DOHH2 (cell line): ENCODE measurements around the gene ZNF48.

ENCODE experiments used
- H3F3A ChIP-seq: fragments of 200-600 bp; sonication (generic), shearing (Covaris generic); 2 replicates; pipeline ENCODE4 v1.6.0; 2016; ENCODE audit warnings: antibody characterized with exemption, mild to moderate bottlenecking; ENCODE audit not compliant: control insufficient read depth, insufficient read depth
- H3K27ac ChIP-seq: fragments of 200-600 bp; sonication (generic); 2 replicates; pipeline ENCODE4 v1.5.1; 2014; ENCODE audit warnings: low read depth, mild to moderate bottlenecking, low read length, moderate library complexity
- H3K27me3 ChIP-seq: fragments of 200-600 bp; sonication (generic); 2 replicates; pipeline ENCODE4 v1.6.1; 2014; ENCODE audit warnings: mild to moderate bottlenecking, low read length, mixed read lengths; ENCODE audit not compliant: control insufficient read depth
- H3K36me3 ChIP-seq: fragments of 200-600 bp; sonication (generic); 2 replicates; pipeline ENCODE4 v1.6.1; 2014; ENCODE audit warnings: mild to moderate bottlenecking, low read length, moderate library complexity, mixed read lengths; ENCODE audit not compliant: control insufficient read depth
- H3K4me1 ChIP-seq: fragments of 200-600 bp; sonication (generic); 2 replicates; pipeline ENCODE4 v1.6.1; 2014; ENCODE audit warnings: mild to moderate bottlenecking, low read length, mixed read lengths; ENCODE audit not compliant: control insufficient read depth
- H3K4me2 ChIP-seq: fragments of 200-600 bp; sonication (generic); 2 replicates; pipeline ENCODE4 v1.6.0; 2014; ENCODE audit warnings: mild to moderate bottlenecking, low read length, moderate library complexity
- H3K4me3 ChIP-seq: fragments of 200-600 bp; sonication (generic); 2 replicates; pipeline ENCODE4 v1.5.1; 2014; ENCODE audit warnings: mild to moderate bottlenecking, low read length, mixed read lengths
- H3K79me2 ChIP-seq: fragments of 200-600 bp; sonication (generic); 2 replicates; pipeline ENCODE4 v1.6.1; 2014; ENCODE audit warnings: mild to moderate bottlenecking, low read length, mixed read lengths; ENCODE audit not compliant: control insufficient read depth
- H3K9me2 ChIP-seq: fragments of 200-600 bp; sonication (generic); replicated peaks from 2 replicates; pipeline ENCODE4 v1.6.1; 2014; ENCODE audit warnings: mild to moderate bottlenecking, low read length, mixed read lengths; ENCODE audit not compliant: control insufficient read depth
- H3K9me3 ChIP-seq: fragments of 200-600 bp; sonication (generic); 2 replicates; pipeline ENCODE4 v1.6.1; 2014; ENCODE audit warnings: antibody characterized with exemption, low read length, mixed read lengths; ENCODE audit not compliant: control insufficient read depth, insufficient read depth
- H4K20me1 ChIP-seq: fragments of 200-600 bp; sonication (generic); 2 replicates; pipeline ENCODE4 v1.6.0; 2014; ENCODE audit warnings: low read depth, mild to moderate bottlenecking, antibody characterized with exemption, low read length, moderate library complexity; ENCODE audit not compliant: control insufficient read depth, insufficient read depth
- EZH2phosphoT487 ChIP-seq: fragments of 200-600 bp; sonication (generic); IDR thresholded peaks from 2 replicates; pipeline ENCODE4 v1.6.1; 2017; ENCODE audit warnings: borderline replicate concordance, mild to moderate bottlenecking, antibody characterized with exemption, low read length, moderate library complexity, mixed read lengths
- TF ChIP-seq, protein P1 (sequence below): fragments of 200-600 bp; sonication (generic); IDR thresholded peaks from one replicate; pipeline ENCODE4 v1.5.1; 2014; ENCODE audit warnings: antibody characterized with exemption, mild to moderate bottlenecking, low read depth, low read length; ENCODE audit not compliant: poor library complexity, severe bottlenecking

Gene ZNF48

DNA sequence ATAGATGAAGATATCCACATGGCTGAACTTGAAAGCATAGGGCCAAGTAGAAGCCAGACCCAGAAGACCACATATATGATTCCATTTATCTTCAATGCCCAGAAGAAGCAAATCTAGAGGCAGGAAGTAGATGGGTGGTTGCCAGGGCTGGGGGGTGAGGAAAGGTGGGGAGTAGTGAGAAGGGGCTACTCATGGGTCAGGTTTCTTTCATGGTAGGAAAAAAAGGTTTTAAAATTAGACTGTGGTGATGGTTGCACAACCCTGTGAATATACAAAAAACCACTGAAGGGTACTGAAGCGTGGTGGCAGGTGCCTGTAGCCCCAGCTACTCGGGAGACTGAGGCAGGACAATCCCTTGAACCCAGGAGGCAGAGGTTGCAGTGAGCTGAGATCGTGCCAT lies 45.5 kb upstream of the ZNF48 start:
- H3K9me2 ChIP-seq: no peaks in the 10 kb centered on the region
- H3K4me3 ChIP-seq: peak overlapping the region; percentile 57
- no peaks in the 10 kb centered on the region for H4K20me1 ChIP-seq
- H3K4me1 ChIP-seq: peaks cover 68% of the 10 kb centered on the region
- peaks cover 44% of the 10 kb centered on the region for H3K79me2 ChIP-seq
- peak overlapping the region; percentile 78 for H3K4me2 ChIP-seq
- no peaks in the 10 kb centered on the region for H3K27me3 ChIP-seq
- TF ChIP-seq EZH2phosphoT487: no peak
- TF ChIP-seq, protein P1, sequence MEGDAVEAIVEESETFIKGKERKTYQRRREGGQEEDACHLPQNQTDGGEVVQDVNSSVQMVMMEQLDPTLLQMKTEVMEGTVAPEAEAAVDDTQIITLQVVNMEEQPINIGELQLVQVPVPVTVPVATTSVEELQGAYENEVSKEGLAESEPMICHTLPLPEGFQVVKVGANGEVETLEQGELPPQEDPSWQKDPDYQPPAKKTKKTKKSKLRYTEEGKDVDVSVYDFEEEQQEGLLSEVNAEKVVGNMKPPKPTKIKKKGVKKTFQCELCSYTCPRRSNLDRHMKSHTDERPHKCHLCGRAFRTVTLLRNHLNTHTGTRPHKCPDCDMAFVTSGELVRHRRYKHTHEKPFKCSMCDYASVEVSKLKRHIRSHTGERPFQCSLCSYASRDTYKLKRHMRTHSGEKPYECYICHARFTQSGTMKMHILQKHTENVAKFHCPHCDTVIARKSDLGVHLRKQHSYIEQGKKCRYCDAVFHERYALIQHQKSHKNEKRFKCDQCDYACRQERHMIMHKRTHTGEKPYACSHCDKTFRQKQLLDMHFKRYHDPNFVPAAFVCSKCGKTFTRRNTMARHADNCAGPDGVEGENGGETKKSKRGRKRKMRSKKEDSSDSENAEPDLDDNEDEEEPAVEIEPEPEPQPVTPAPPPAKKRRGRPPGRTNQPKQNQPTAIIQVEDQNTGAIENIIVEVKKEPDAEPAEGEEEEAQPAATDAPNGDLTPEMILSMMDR: no peak
- H3F3A ChIP-seq: peaks cover 35% of the 10 kb centered on the region
- H3K9me3 ChIP-seq: no peaks in the 10 kb centered on the region
- peak overlapping the region; percentile 93 for H3K27ac ChIP-seq
- H3K36me3 ChIP-seq: peaks cover 59% of the 10 kb centered on the region

DNA sequence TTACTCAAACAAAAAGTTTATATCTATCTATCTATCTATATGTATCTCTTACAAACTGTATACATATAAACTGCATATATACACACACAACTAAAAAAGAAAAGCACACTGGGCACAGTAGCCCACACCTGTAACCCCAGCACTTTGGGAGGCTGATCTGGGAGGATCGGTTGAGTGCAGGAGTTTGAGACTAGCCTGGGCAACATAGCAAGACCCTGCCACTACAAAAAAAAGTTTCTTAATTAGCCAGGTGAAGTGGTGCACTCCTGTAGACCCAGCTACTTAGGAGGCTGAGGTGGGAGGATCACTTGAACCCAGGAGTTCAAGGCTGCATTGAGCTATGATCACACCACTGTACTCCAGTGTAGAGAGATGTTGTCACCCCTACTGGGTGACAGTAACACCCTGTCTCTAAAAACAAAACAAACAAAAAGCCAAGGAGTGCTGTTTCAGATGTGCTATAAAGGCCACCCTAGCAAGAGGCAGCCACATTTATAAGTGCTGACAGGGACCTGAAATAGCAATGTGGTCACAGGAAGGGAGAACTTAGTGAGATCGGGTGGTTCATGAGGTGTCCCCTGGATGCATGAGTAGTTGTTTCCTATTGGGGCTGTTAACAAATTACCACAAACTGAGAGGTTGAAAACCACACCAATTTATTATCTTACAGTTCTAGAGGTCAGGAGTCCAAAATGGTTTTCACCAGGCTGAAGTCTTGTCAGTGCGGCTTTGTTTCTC lies 44.9 kb upstream of the ZNF48 start:
- Histone ChIP-seq H4K20me1 (no peaks in the 10 kb centered on the region), H3K4me1 (peaks cover 69% of the 10 kb centered on the region)

DNA sequence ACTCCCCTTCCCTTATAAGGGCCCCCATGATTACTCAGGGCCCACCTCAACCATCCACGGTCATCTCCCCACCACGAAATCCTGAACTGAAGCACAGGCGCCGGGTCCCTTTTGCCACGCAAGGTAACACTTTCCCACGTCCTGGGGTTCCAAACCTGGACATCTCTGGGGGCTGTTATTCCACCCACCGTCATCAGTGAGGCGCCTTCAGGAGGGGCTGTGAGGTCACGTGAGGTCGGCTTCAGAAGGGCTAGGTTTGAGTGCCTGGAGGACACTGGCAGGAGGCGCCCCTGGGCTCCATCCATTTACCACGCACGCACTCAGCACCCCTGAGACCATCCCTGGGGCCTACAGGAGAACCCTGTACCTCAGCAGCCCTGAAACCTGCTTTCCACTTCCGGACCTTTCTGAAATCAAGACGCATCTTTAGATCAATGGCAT lies 44.2 kb upstream of the ZNF48 start:
- Histone ChIP-seq H3K4me2 (peak overlapping the region; percentile 78), H3K9me3 (no peaks in the 10 kb centered on the region), H3K27ac (peak overlapping the region; percentile 93), H3K4me3 (peak overlapping the region; percentile 57), H3K36me3 (peaks cover 63% of the 10 kb centered on the region), H3K27me3 (no peaks in the 10 kb centered on the region), H4K20me1 (no peaks in the 10 kb centered on the region), H3K4me1 (peaks cover 76% of the 10 kb centered on the region), H3K79me2 (peaks cover 55% of the 10 kb centered on the region), H3F3A (peaks cover 29% of the 10 kb centered on the region), H3K9me2 (no peaks in the 10 kb centered on the region)
- TF ChIP-seq, protein P1: no peak
- TF ChIP-seq EZH2phosphoT487: no peak

More for the DNA sequence above, 44.9 kb upstream of the ZNF48 start:
- Histone ChIP-seq H3K27me3 (no peaks in the 10 kb centered on the region), H3K9me3 (no peaks in the 10 kb centered on the region), H3K4me3 (peak overlapping the region; percentile 57), H3K79me2 (peaks cover 48% of the 10 kb centered on the region), H3K36me3 (peaks cover 63% of the 10 kb centered on the region), H3K27ac (peak overlapping the region; percentile 93), H3K4me2 (peak overlapping the region; percentile 78), H3F3A (peaks cover 35% of the 10 kb centered on the region), H3K9me2 (no peaks in the 10 kb centered on the region)
- TF ChIP-seq, protein P1: no peak
- TF ChIP-seq EZH2phosphoT487: no peak
